VCaP (cell line): ENCODE measurements around the gene DOLPP1.

Source experiments
- H3K27ac ChIP-seq: fragments of 450-650 bp; 2 replicates; pipeline ENCODE4 v1.5.1; 2017
- CTCF ChIP-seq: fragments of 450-650 bp; conservative IDR thresholded peaks from 2 replicates; pipeline ENCODE4 v1.5.1; 2017; ENCODE audit warnings: mild to moderate bottlenecking, moderate library complexity

The DOLPP1 gene

GRCh38 chr9:129037767-129038098, 43.2 kb upstream of the DOLPP1 start:
- H3K27ac ChIP-seq, result peak overlapping the region; percentile 86
- no peak for TF ChIP-seq CTCF

GRCh38 chr9:129038109-129038852, 42.6 kb upstream of the DOLPP1 start:
- no peak for TF ChIP-seq CTCF

GRCh38 chr9:129040113-129040643, 40.7 kb upstream of the DOLPP1 start:
- peak overlapping the region; percentile 86 for H3K27ac ChIP-seq
- no peak for TF ChIP-seq CTCF

More at GRCh38 chr9:129038109-129038852, 42.6 kb upstream of the DOLPP1 start:
- H3K27ac ChIP-seq, result peak overlapping the region; percentile 86

- TF ChIP-seq CTCF, result no peak
- no peak overlapping the region; the same call in 1 of the 2 replicates for H3K27ac ChIP-seq
Measured at GRCh38 chr9:129042016-129042415, 38.9 kb upstream of the DOLPP1 start.

- H3K27ac ChIP-seq, result peak overlapping the region; percentile 73
- no peak for TF ChIP-seq CTCF
Measured at GRCh38 chr9:129052592-129052991, 28.3 kb upstream of the DOLPP1 start.

GRCh38 chr9:129053020-129053419, 27.9 kb upstream of the DOLPP1 start:
- H3K27ac ChIP-seq, result peak overlapping the region; percentile 73
- no peak for TF ChIP-seq CTCF

GRCh38 chr9:129054163-129054851, 26.6 kb upstream of the DOLPP1 start:
- TF ChIP-seq CTCF, result no peak
- peak overlapping the region; percentile 73; the same call in 1 of the 2 replicates for H3K27ac ChIP-seq
